ENCODE data around the gene ATP7A.
"Not testable (repeated sequence)": the region's sequence is repeated elsewhere in the genome, so short reads cannot be mapped to it uniquely, and the experiment has no call there.

Gene ATP7A

GRCh38 chrX:77938083-77938680 is 27.7 kb downstream of the ATP7A start:
- no peak overlapping the region for H3K4me3 ChIP-seq (ENCODE audit: low read depth, low read length)
- DNase-seq (ENCODE audit: low read depth), result no peak

- H3K4me3 ChIP-seq (ENCODE audit: low read depth, low read length); DNase-seq (ENCODE audit: low read depth): not testable (repeated sequence)
Observed at GRCh38 chrX:77945031-77945430, 34.5 kb downstream of the ATP7A start.

- H3K4me3 ChIP-seq (ENCODE audit: low read depth, low read length), result no peak overlapping the region
- no peak for DNase-seq (ENCODE audit: low read depth)
Observed at GRCh38 chrX:77945910-77946545, 35.5 kb downstream of the ATP7A start.

DNA sequence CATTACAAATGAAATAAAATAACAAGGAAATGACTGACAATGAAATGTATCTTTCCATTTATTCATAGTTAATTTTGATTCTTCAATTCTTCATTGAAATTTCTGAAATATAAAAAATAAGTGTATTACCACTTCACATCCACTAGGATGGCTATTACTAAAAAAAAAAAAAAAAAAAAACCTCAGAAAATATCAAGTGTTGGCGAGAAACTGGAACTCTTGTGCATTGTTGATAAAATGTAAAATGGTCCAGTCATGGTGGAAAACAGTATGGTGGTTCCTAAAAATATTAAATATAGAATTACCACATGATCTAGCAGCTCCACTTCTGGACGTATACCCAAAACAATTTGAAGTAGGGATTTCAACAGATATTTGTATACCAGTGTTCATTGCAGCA is 36.1 kb downstream of the ATP7A start:
- DNase-seq (ENCODE audit: low read depth), result no peak

GRCh38 chrX:77949840-77950239 is 39.3 kb downstream of the ATP7A start:
- no peak for DNase-seq (ENCODE audit: low read depth)

More for the DNA sequence above, 36.1 kb downstream of the ATP7A start:
- no peak overlapping the region for H3K4me3 ChIP-seq (ENCODE audit: low read depth, low read length)

DNA sequence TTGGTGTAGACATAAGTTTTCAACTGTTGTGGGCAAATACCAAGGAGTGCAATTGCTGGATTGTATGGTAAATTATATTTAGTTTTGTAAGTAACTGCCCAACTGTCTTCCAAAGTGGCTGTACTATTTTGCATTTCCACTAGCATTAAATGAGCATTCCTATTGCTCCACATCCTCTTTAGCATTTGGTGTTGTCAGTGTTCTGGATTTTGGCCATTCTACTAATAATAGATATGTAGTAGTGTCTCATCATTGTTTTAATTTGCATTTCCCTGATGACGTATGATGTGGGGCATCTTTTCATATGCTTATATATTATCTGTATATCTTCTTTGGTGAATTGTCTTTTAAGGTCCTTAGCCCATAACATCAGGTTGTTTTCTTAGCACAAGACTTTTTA is 41.7 kb downstream of the ATP7A start:
- no peak for DNase-seq (ENCODE audit: low read depth)

More at GRCh38 chrX:77949840-77950239, 39.3 kb downstream of the ATP7A start:
- H3K4me3 ChIP-seq (ENCODE audit: low read depth, low read length), result no peak overlapping the region

DNA sequence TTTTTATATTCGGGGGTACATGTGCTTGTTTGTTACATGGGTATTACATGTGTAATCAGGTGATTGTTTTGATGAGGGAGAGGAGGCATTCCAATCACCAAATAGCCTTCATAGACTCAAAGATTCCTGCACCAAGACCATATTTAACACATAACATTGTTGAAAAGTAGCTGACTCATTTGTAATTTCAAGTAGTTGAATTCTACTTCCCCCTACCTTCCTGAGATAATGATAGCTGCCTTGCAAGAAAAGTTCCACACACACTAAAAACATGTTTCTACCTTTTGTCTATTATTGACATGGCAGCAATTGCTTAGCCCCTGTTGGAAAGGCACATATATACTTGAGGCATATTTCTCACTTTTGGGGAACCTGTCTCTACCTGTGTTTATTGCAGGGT is 42.8 kb downstream of the ATP7A start:
- no peak for DNase-seq (ENCODE audit: low read depth)

More for the DNA sequence above, 41.7 kb downstream of the ATP7A start:
- H3K4me3 ChIP-seq (ENCODE audit: low read depth, low read length), result no peak overlapping the region

GRCh38 chrX:77953708-77954107 is 43.2 kb downstream of the ATP7A start:
- no peak for DNase-seq (ENCODE audit: low read depth)
- no peak overlapping the region for H3K4me3 ChIP-seq (ENCODE audit: low read depth, low read length)

More for the DNA sequence above, 42.8 kb downstream of the ATP7A start:
- no peak overlapping the region for H3K4me3 ChIP-seq (ENCODE audit: low read depth, low read length)

- no peak for DNase-seq (ENCODE audit: low read depth)
- no peak overlapping the region for H3K4me3 ChIP-seq (ENCODE audit: low read depth, low read length)
Observed at GRCh38 chrX:77960567-77960966, 50.1 kb downstream of the ATP7A start.

DNA sequence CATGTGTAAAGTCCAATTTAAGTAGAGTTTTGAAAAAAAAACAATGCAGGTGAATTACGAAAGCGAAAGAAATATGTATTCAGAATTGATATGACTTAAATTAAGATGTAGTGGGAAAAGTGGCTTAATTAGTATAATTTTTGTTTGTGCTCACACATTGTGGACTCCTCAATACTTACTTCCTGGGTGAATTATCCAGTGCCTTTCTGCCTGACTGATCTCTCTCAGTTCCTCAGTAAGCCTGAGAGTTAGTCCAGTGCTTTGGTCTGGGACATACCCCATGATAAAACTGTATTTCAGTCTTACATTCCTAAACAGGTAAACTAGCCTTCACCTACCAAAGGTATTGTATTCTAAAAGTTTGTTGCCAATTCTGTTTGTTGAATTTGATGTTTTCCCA is 50.6 kb downstream of the ATP7A start:
- no peak for DNase-seq (ENCODE audit: low read depth)
- H3K4me3 ChIP-seq (ENCODE audit: low read depth, low read length), result no peak overlapping the region

GRCh38 chrX:77962068-77962902 is 51.8 kb downstream of the ATP7A start:
- DNase-seq (ENCODE audit: low read depth), result no peak
- H3K4me3 ChIP-seq (ENCODE audit: low read depth, low read length), result no peak overlapping the region

DNA sequence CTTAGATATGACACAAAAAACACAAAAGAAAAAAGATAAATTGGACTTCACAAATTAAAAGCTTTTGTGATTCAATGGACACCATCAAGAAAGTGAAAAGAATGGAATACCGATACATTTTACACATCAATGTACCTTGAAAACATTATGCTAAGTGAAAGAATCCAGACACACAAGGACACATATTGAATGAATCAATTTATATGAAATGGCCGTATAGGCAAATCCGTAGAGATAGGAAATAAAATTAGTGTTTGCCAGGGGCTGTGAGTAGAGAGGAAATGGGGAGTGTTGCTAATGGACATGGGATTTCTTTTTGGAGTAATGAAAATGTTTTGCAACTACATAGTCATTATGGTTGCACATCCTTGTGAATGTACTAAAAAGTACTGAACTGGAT is 55.9 kb downstream of the ATP7A start:
- no peak for DNase-seq (ENCODE audit: low read depth)
- no peak overlapping the region for H3K4me3 ChIP-seq (ENCODE audit: low read depth, low read length)

GRCh38 chrX:77967631-77968030 is 57.1 kb downstream of the ATP7A start:
- H3K4me3 ChIP-seq (ENCODE audit: low read depth, low read length), result no peak overlapping the region
- DNase-seq (ENCODE audit: low read depth), result no peak

DNA sequence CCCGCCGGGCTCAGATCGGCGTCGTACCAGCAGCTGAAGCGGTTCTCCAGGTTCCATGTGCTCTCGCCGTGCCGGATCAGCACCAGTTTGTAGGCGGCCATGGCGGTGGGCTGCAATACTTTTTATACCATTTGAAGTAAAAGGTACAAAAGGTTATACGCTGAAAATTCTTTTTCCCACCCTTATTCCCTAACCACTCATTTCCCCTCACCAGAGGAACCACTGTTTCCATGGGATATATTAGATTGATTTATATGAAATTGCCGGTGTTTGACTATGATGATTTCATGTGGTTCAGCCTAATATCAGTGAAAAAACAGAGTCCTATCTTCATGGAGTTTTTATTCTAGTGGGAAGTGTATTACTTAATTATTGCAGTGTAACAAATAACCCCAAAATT is 59.0 kb downstream of the ATP7A start, which contains the start of gene PGAM4:
TSS of gene PGAM4 (minus strand) at position 101 of the 400 bp plus-strand sequence. CDS start at position 101, 0 bp downstream.
- DNase-seq (ENCODE audit: low read depth), result no peak
- no peak within 1 kb of the TSS for H3K4me3 ChIP-seq (ENCODE audit: low read depth, low read length)

DNA sequence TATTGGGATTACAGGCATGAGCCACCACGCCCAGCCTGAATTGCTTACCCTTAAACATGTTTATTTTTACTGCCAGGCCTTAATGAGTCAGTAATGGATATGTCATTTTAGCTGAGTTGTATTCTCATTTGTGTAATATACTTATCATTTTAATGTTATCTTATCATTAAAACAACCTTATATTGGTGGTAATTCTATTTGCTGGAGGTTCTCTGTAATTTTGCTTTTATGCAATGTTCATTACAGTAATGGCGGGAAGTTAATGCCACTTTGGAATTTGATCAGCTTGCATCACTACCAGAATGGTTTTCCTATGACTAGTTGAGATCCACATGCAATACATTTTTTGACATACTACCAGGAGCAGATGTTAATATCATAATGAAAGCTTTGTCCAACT is 65.3 kb downstream of the ATP7A start:
- no peak overlapping the region for H3K4me3 ChIP-seq (ENCODE audit: low read depth, low read length)

GRCh38 chrX:77977095-77977494 is 66.6 kb downstream of the ATP7A start:
- no peak overlapping the region for H3K4me3 ChIP-seq (ENCODE audit: low read depth, low read length)
- no peak for DNase-seq (ENCODE audit: low read depth)

More for the DNA sequence above, 65.3 kb downstream of the ATP7A start:
- no peak for DNase-seq (ENCODE audit: low read depth)

DNA sequence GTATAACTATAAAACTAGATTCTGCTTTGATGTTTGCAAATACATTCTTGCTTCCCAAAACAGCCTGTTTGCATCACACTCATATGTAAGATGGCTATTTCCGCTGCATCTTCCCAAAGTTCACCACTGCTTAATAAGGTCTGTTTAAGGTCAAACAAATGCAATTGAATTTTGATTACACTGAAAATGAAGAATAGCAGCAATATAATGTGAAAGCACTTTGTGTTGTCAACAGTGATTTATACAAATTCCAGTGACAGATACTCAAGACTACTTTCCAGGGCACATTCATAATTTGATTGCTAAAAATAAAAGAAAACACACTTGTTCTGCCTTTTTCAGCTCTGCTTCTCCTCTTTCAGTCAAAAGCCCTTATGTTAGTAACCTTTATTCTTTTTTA is 67.0 kb downstream of the ATP7A start:
- no peak for DNase-seq (ENCODE audit: low read depth)
- no peak overlapping the region for H3K4me3 ChIP-seq (ENCODE audit: low read depth, low read length)

GRCh38 chrX:77979870-77980269 is 69.4 kb downstream of the ATP7A start:
- no peak for DNase-seq (ENCODE audit: low read depth)
- H3K4me3 ChIP-seq (ENCODE audit: low read depth, low read length), result no peak overlapping the region

- DNase-seq (ENCODE audit: low read depth), result no peak
- no peak overlapping the region for H3K4me3 ChIP-seq (ENCODE audit: low read depth, low read length)
Observed at GRCh38 chrX:78011846-78012245, 101.4 kb downstream of the ATP7A start.
